Measurements from ENCODE around the gene TOE1.

GRCh38 chr1:45300669-45300997 is 39.3 kb upstream of the TOE1 start:
- TF ChIP-seq POLR2AphosphoS5 (IDR thresholded peaks at IDR 0.05; ENCODE audit: borderline replicate concordance, low read depth, low read length) (no peak), EZH2 (IDR thresholded peaks at IDR 0.05) (no peak), FOXP2 (optimal IDR thresholded peaks at IDR 0.05; ENCODE audit: control extremely low read depth, extremely low read length, insufficient read depth) (no peak)
